Small intestine (tissue), 7 donors: ENCODE data around the gene RINT1. TPM values are rescaled to one million over a fixed set of nuclear protein-coding genes. Genes with fewer than 3 reads are reported as not detected.
"Not testable (repeated sequence)": the region's sequence is repeated elsewhere in the genome, so short reads cannot be mapped to it uniquely, and the experiment has no call there.

Source experiments
- DNase-seq, 2 donors: peaks; one replicate each; pipeline versions ENCODE4 v3.0.0 to v3.0.0-alpha.2; 2013
- FAIRE-seq: peaks from 2 replicates; lab custom pipeline; 2012; peaks lifted over from hg19 to GRCh38; lab: Jason Lieb, UNC
- H3K27ac ChIP-seq, 3 donors: one replicate each; pipeline ENCODE4 v1.5.1; 2013; ENCODE audit warnings: low read length in 2 of 3, mild to moderate bottlenecking in 2 of 3, control low read depth in 1 of 3, inconsistent platforms in 1 of 3, low read depth in 1 of 3, moderate library complexity in 1 of 3
- H3K27me3 ChIP-seq, 3 donors: one replicate each; pipeline ENCODE4 v1.6.1; 2013; ENCODE audit warnings: low read length in 3 of 3, inconsistent platforms in 1 of 3; ENCODE audit not compliant: control insufficient read depth in 3 of 3, insufficient read depth in 3 of 3
- H3K36me3 ChIP-seq, 3 donors: one replicate each; pipeline ENCODE4 v1.6.1; 2013; ENCODE audit warnings: low read length in 3 of 3, inconsistent platforms in 1 of 3, low read depth in 1 of 3, mild to moderate bottlenecking in 1 of 3, moderate library complexity in 1 of 3; ENCODE audit not compliant: control insufficient read depth in 3 of 3, insufficient read depth in 2 of 3
- H3K4me1 ChIP-seq, 3 donors: one replicate each; pipeline ENCODE4 v1.6.1; 2013; ENCODE audit warnings: low read length in 2 of 3, inconsistent platforms in 1 of 3, low read depth in 1 of 3, mild to moderate bottlenecking in 1 of 3, moderate library complexity in 1 of 3; ENCODE audit not compliant: control insufficient read depth in 3 of 3, insufficient read depth in 2 of 3
- H3K4me3 ChIP-seq, 3 donors: one replicate each; pipeline ENCODE4 v1.5.1; 2013; ENCODE audit warnings: low read length in 3 of 3, control low read depth in 1 of 3, inconsistent platforms in 1 of 3, low read depth in 1 of 3, mild to moderate bottlenecking in 1 of 3, moderate library complexity in 1 of 3
- H3K9me3 ChIP-seq, 2 donors: one replicate each; pipeline ENCODE4 v1.6.1; 2013; ENCODE audit warnings: low read depth in 1 of 2, low read length in 1 of 2; ENCODE audit not compliant: control insufficient read depth in 2 of 2, insufficient read depth in 1 of 2
- WGBS, 3 donors: extraction: QIAGEN DNeasy Blood & Tissue Kit; methylation state at CpG; one replicate each; pipeline ENCODE4 v1.1.7; 2013; 5-methylcytosine and 5-hydroxymethylcytosine counted together
- polyA plus RNA-seq, 4 donors: library from polyadenylated mRNA; stranded (reverse) in 3 of 4; unstranded in 1 of 4; fragments of 200-250 nt in 3 of 4; fragments of 120-200 nt in 1 of 4; gene quantifications; one replicate each; pipeline versions ENCODE4 v1.2.1 to v1.2.3, GENCODE V29; 2013
- donor health status: healthy with polysubstance abuse.
- donor health status: control.
- donor health status: control.
- donor health status: Bipolar disorder and iron deficiency.
- donor health status: healthy.

The RINT1 gene
- polyA plus RNA-seq, 4 donors: 9.3 to 17.1 (median 10.7) TPM

DNA sequence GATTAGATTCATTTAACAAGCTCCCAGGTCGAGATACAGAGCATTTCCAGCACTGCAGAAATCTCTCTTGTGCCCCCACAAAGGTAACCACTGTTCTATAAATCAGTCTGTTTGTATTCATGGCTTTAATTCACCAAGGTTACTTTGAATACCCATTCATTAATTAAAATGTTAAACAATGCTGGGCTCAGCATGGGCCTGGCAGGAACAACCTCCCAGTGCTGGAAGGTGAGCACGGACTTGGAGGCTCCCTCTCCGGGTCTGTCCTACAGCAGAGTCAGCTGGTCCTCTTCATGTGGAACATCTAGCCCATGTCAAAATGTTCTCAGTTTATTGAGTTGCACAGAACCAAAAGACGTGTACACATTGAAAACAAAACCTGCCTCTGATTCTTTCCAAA is 64.9 kb downstream of the RINT1 start:
- no peak for FAIRE-seq
- Histone ChIP-seq H3K4me3 (no peak overlapping the region), H3K27me3 (no peaks in the 10 kb centered on the region), H3K27ac (no peak overlapping the region), H3K9me3 (no peaks in the 10 kb centered on the region), H3K4me1 (no peaks in the 10 kb centered on the region), H3K36me3 (no peaks in the 10 kb centered on the region)
- DNase-seq: no peak
- WGBS, 3 donors: 46 to 63% (median 57%) methylated on average over 4 of the region's 4 CpGs

DNA sequence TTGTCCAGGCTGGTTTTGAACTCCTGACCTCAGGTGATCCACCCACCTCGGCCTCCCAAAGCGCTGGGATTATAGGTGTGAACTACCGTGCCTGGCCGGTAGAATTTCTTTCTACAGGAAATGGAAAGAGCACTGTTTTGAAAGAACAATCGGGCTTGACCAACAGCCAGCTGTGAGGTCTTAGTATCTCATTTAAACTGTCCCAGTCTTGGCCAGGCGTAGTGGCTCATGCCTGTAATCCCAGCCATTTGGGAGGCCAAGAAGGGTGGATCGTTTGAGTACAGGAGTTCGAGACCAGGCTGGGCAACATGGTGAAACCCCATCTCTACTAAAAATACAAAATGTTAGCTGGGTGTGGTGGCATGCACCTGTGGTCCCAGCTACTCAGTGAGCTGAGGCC is 67.1 kb downstream of the RINT1 start:
- 85 to 87% (median 86%) methylated on average over 8 of the region's 8 CpGs for WGBS, 3 donors
- H3K9me3 ChIP-seq, DNase-seq, H3K4me3 ChIP-seq, H3K27ac ChIP-seq, FAIRE-seq, H3K36me3 ChIP-seq, H3K27me3 ChIP-seq, H3K4me1 ChIP-seq: not testable (repeated sequence)

DNA sequence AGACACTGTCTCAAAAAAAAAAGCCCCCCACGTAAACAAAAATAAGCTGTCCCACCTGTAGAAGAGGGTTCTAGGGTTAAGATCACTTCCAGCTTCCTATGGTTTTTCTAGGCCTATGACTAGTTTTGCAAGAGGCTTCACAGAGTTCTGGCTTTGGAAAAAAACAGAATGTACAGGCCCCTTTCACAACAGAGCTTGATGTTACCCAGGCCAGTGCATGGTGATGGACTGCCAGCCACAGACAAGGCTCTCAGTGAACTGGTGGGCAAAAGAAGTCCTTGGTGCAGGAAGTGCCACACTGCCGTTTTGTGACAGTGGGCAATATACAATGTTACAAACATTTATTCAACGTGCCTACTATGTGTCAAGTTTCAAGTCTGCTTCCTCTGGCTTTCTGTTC is 67.5 kb downstream of the RINT1 start:
- Histone ChIP-seq H3K27ac (no peak overlapping the region), H3K36me3 (peaks cover 0 to 4% (median 0%) of the 10 kb centered on the region in 3 donors), H3K27me3 (no peaks in the 10 kb centered on the region), H3K4me1 (no peaks in the 10 kb centered on the region), H3K9me3 (no peaks in the 10 kb centered on the region), H3K4me3 (no peak overlapping the region)
- DNase-seq: no peak
- no peak for FAIRE-seq
- 71 to 77% (median 75%) methylated on average over 3 of the region's 3 CpGs for WGBS, 3 donors

DNA sequence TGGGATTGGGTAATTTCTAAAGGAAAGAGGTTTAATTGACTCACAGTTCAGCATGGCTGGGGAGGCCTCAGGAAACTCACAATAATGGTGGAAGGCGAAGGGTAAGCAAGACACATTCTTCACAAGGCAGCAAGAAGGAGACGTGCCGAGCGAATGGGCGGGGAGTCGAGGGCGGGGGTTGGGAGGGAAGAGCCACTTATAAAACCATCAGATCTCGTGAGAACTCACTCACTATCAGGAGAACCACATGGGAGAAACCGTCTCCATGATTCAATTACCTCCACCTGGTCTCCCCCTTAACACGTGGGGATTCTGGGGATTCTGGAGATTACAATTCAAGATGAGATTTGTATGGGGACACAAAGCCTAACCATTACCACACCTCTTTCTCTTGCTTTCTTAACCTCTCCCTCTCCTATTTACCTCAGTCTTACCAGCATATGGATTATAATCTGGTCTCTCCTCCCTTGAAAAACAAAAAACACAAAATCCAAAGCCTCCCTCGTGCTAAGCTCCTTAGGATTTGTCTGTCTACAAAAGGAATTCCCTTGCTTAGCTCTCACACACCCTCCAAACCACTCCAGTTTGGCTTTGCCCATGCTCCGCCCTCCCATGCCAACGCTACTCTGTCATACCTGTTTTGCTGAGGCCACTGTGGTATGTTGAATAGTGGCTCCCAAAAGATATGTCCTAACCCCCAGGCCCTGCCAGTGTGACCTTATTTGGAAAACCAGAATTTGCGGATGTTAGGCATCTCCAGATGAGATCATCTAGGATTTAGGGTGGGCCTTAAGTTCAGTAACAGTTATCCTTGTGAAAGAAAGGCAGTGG is 68.9 kb downstream of the RINT1 start:
- H3K4me3 ChIP-seq: no peak overlapping the region
- no peaks in the 10 kb centered on the region for H3K4me1 ChIP-seq
- H3K27me3 ChIP-seq: no peaks in the 10 kb centered on the region
- no peaks in the 10 kb centered on the region for H3K9me3 ChIP-seq
- H3K36me3 ChIP-seq: peaks cover 0 to 4% (median 0%) of the 10 kb centered on the region in 3 donors
- WGBS, 3 donors: 76 to 84% (median 80%) methylated on average over 14 of the region's 14 CpGs
- FAIRE-seq: no peak
- H3K27ac ChIP-seq: no peak overlapping the region
- no peak for DNase-seq

DNA sequence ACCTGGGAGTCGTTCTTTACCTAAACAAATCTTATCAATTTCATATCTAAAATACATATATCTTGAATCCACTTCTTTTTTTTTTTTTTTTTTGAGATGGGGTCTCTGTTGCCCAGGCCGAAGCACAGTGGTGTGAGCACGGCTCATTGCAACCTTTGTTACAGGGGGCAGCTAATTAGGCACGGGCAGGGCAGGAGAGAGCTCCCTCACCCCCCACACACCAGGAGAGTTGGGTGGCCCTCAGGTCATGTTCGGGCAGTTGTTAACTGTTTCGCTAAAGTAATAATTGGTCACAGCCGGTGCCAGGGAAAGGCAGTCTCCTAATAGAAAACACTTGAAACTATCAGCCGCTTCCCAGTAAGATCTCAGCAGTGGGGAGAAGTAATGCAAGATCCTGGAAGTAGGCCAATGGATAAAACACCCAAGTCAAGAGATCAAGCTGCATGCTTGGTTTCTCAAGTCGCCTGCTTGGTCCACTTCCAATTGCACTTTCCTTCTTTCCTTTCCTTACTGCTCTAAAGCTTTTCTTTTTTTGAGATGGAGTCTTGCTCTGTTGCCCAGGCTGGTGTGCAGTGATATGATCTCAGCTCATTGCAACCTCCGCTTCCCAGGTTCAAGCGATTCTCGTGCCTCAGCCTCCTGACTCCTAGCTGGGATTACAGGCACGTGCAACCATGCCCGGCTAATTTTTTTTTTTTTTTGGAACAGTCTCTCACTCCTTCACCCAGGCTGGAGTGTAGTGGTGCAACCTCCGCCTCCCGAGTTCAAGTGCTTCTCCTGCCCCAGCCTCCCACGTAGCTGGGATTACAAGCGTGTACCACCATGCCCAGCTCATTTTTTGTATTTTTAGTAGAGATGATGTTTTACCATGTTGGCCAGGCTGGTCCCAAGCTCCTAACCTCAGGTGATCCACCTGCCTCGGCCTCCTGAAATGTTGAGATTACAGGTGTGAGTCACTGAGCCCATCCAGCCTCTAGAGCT is 70.6 kb downstream of the RINT1 start:
- no peaks in the 10 kb centered on the region for H3K4me1 ChIP-seq
- FAIRE-seq: no peak

DNA sequence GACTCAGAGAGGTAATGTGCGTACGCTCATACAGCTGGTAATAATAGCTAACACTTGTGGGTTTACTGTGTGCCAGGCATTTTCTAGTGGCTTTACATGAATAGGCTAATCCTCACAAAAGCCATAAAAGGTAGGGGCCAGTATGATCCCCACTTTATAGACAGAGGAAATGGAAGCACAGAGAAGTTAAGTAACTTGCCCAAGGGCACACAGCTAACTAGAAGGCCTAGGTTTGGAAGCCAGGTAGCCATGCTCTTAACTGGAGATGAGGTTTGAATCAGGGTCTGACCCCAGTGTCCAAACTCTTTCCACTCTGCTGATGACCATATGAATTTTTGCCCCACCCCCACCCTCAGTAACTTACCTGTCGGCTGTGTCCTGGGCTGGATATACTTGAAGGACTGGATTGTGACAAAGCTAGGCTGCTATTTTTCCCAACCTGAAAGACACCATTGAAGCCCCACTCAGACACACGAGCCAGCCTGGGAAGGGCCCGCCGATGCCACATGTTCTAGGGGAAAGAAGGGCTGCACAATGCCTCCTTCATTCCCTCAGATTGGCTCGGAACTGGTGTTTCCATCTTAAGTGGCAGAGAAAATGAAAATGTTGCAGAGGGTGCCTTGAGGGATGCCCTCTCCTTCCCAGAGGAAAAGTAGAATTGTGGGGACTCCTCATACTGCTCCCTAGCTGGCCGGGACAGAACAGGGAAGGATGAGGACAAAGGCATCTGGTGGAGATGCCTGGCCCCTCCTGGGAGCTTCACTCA is 78.3 kb downstream of the RINT1 start:
- peaks cover 0 to 43% (median 2%) of the 10 kb centered on the region in 3 donors for H3K36me3 ChIP-seq
- DNase-seq (no peak), FAIRE-seq (no peak)
- H3K27me3 ChIP-seq: no peaks in the 10 kb centered on the region
- whole genome bisulfite sequencing, 3 donors: 92 to 97% (median 95%) methylated on average over 8 of the region's 8 CpGs
- H3K4me3 ChIP-seq: no peak overlapping the region
- no peaks in the 10 kb centered on the region for H3K9me3 ChIP-seq
- no peak overlapping the region for H3K27ac ChIP-seq
- no peaks in the 10 kb centered on the region for H3K4me1 ChIP-seq

More for the DNA sequence above, 70.6 kb downstream of the RINT1 start:
- Histone ChIP-seq H3K36me3 (peaks cover 0 to 13% (median 0%) of the 10 kb centered on the region in 3 donors), H3K4me3 (no peak overlapping the region), H3K27ac (no peak overlapping the region), H3K27me3 (no peaks in the 10 kb centered on the region), H3K9me3 (no peaks in the 10 kb centered on the region)
- peak in 1 of 2 donors; percentile 2 for DNase-seq
- 79 to 82% (median 82%) methylated on average over 19 of the region's 19 CpGs for WGBS, 3 donors

DNA sequence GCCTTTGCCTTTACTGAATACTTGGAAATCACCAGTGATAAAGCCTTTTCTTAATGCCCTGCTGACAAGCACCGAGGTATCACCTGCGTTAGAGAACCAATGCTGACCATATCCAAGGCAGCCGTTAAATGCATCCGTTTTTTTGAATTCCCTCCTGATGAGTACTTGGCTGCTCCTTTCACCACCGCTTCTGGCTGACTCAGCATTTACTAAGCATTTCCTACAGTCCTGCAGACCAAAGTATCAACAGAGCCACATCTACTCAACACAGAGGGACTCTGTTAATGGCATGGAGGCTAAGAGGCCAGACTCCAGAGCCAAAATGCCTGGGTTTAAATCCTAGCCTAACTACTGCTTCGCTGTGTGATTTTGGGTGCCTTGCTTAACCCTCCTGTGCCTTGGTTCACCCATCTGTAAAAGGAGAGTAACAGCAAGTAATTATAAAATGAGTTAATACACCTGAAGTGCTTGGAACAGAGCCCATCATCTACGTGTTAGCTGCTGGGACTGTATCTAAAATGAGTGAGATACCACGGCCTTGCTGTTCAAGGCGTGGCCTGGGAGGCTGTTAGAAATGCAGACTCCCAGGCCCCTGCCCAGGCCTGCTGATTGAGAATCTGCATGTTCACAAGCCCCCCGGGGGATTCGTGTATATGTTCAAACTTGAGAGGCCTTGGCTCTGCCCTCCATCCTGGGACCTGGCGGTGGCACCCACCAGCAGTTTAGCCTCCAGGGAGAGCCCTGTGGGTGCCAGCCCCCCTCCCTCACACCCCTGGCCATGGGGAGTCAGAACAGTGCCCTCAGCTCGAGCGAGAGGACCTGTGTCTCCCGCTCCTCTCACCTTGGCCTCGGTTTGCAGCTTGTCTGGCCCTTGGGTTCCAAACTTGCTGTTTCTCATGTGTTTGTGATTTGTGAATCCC is 80.1 kb downstream of the RINT1 start:
- DNase-seq: no peak
- 85 to 89% (median 88%) methylated on average over 16 of the region's 16 CpGs for WGBS, 3 donors
- H3K27me3 ChIP-seq: no peaks in the 10 kb centered on the region
- H3K27ac ChIP-seq: no peak overlapping the region
- no peaks in the 10 kb centered on the region for H3K4me1 ChIP-seq
- FAIRE-seq: no peak
- H3K4me3 ChIP-seq: no peak overlapping the region
- peaks cover 0 to 46% (median 2%) of the 10 kb centered on the region in 3 donors for H3K36me3 ChIP-seq
- H3K9me3 ChIP-seq: no peaks in the 10 kb centered on the region
